SH-SY5Y (cell line): Measurements from ENCODE around the gene CBY2.

Source experiments
- GATA2 ChIP-seq: IDR thresholded peaks from 2 replicates; pipeline ENCODE4 v1.6.1; 2011; ENCODE audit warnings: mild to moderate bottlenecking, low read depth, low read length
- GATA3 ChIP-seq: IDR thresholded peaks from 2 replicates; pipeline ENCODE4 v1.6.1; 2011; ENCODE audit warnings: low read depth, mild to moderate bottlenecking, low read length, moderate library complexity

- TF ChIP-seq GATA2 (no peak), GATA3 (no peak)
These were observed 61.3 kb downstream of the CBY2 start for GRCh38 chr13:45763419-45763818.
